OCI-LY1 (cell line): ENCODE measurements around the gene MGST2.

Experiments used
- H2AFZ ChIP-seq: fragments of 200-600 bp; sonication (generic), shearing (Covaris generic); 2 replicates; pipeline ENCODE4 v1.6.0; 2014; ENCODE audit warnings: antibody characterized with exemption, mild to moderate bottlenecking, low read length
- H3F3A ChIP-seq: fragments of 200-600 bp; sonication (generic), shearing (Covaris generic); 2 replicates; pipeline ENCODE4 v1.6.0; 2014; ENCODE audit warnings: mild to moderate bottlenecking, antibody characterized with exemption, low read length, moderate library complexity; ENCODE audit not compliant: insufficient read depth
- H3K27ac ChIP-seq: fragments of 200-600 bp; sonication (generic); 2 replicates; pipeline ENCODE4 v1.5.1; 2014; ENCODE audit warnings: low read length, mixed run types, mild to moderate bottlenecking, low read depth; ENCODE audit not compliant: poor library complexity, severe bottlenecking
- H3K27me3 ChIP-seq: fragments of 200-600 bp; sonication (generic); 2 replicates; pipeline ENCODE4 v1.6.0; 2014; ENCODE audit warnings: antibody characterized with exemption, mild to moderate bottlenecking, low read length, moderate library complexity; ENCODE audit not compliant: insufficient read depth
- H3K36me3 ChIP-seq: fragments of 200-600 bp; sonication (generic); 2 replicates; pipeline ENCODE4 v1.6.1; 2014; ENCODE audit warnings: mild to moderate bottlenecking, antibody characterized with exemption, low read length, moderate library complexity, mixed read lengths; ENCODE audit not compliant: insufficient read depth
- H3K4me1 ChIP-seq: fragments of 200-600 bp; sonication (generic); 2 replicates; pipeline ENCODE4 v1.5.1; 2014; ENCODE audit warnings: mild to moderate bottlenecking, low read length, moderate library complexity; ENCODE audit not compliant: insufficient read depth, severe bottlenecking
- H3K4me2 ChIP-seq: fragments of 200-600 bp; sonication (generic), shearing (Covaris generic); 2 replicates; pipeline ENCODE4 v1.6.1; 2014; ENCODE audit warnings: low read length
- H3K4me3 ChIP-seq: fragments of 200-600 bp; sonication (generic); 2 replicates; pipeline ENCODE4 v1.5.1; 2014; ENCODE audit warnings: low read length, low read depth, mild to moderate bottlenecking, mixed read lengths; ENCODE audit not compliant: poor library complexity, severe bottlenecking
- H3K79me2 ChIP-seq: fragments of 200-600 bp; shearing (Covaris generic); 2 replicates; pipeline ENCODE4 v1.6.1; 2016; ENCODE audit warnings: mixed run types, low read length, mixed read lengths; ENCODE audit not compliant: insufficient read depth
- H3K9ac ChIP-seq: fragments of 200-600 bp; sonication (generic), shearing (Covaris generic); 2 replicates; pipeline ENCODE4 v1.6.1; 2014; ENCODE audit warnings: mild to moderate bottlenecking, low read length, mixed read lengths
- H3K9me2 ChIP-seq: fragments of 200-600 bp; sonication (generic), shearing (Covaris generic); 2 replicates; pipeline ENCODE4 v1.6.1; 2014; ENCODE audit warnings: low read depth, mild to moderate bottlenecking, low read length, mixed read lengths
- H3K9me3 ChIP-seq: fragments of 200-600 bp; shearing (Covaris generic); 2 replicates; pipeline ENCODE4 v1.6.1; 2014; ENCODE audit warnings: low read length, mixed read lengths
- H4K20me1 ChIP-seq: fragments of 200-600 bp; sonication (generic), shearing (Covaris generic); 2 replicates; pipeline ENCODE4 v1.6.0; 2016; ENCODE audit warnings: mild to moderate bottlenecking, low read length; ENCODE audit not compliant: insufficient read depth
- CTCF ChIP-seq: fragments of 200-600 bp; sonication (generic), shearing (Covaris generic); IDR thresholded peaks from 2 replicates; pipeline ENCODE4 v1.5.1; 2017; ENCODE audit warnings: mild to moderate bottlenecking, antibody characterized with exemption, low read length, moderate library complexity, mixed read lengths
- EZH2 ChIP-seq: fragments of 200-600 bp; sonication (generic), shearing (Covaris generic); IDR thresholded peaks from 2 replicates; pipeline ENCODE4 v1.8.0; 2017; ENCODE audit warnings: borderline replicate concordance, mixed run types, mild to moderate bottlenecking, antibody characterized with exemption, low read length, moderate library complexity, mixed read lengths

Gene MGST2

GRCh38 chr4:139746431-139747171 lies 81.0 kb downstream of the MGST2 start:
- no peaks in the 10 kb centered on the region for H3K27me3 ChIP-seq
- H3K9me3 ChIP-seq = no peaks in the 10 kb centered on the region
- no peak overlapping the region for H3K9ac ChIP-seq
- H3K79me2 ChIP-seq = no peaks in the 10 kb centered on the region
- H3K27ac ChIP-seq = no peak overlapping the region
- TF ChIP-seq CTCF (no peak), EZH2 (no peak)
- no peaks in the 10 kb centered on the region for H3K36me3 ChIP-seq
- H3K4me3 ChIP-seq = no peak overlapping the region
- H3F3A ChIP-seq = no peaks in the 10 kb centered on the region
- H2AFZ ChIP-seq = no peak overlapping the region
- H3K4me2 ChIP-seq = no peak overlapping the region
- no peaks in the 10 kb centered on the region for H4K20me1 ChIP-seq
- no peaks in the 10 kb centered on the region for H3K4me1 ChIP-seq
- H3K9me2 ChIP-seq = no peaks in the 10 kb centered on the region

GRCh38 chr4:139749338-139749737 lies 83.7 kb downstream of the MGST2 start:
- Histone ChIP-seq H3K9me3 (no peaks in the 10 kb centered on the region), H4K20me1 (no peaks in the 10 kb centered on the region), H3F3A (no peaks in the 10 kb centered on the region), H3K4me3 (no peak overlapping the region), H3K36me3 (no peaks in the 10 kb centered on the region), H3K27me3 (no peaks in the 10 kb centered on the region), H3K9me2 (no peaks in the 10 kb centered on the region), H2AFZ (no peak overlapping the region), H3K27ac (no peak overlapping the region), H3K9ac (no peak overlapping the region), H3K79me2 (no peaks in the 10 kb centered on the region), H3K4me1 (no peaks in the 10 kb centered on the region), H3K4me2 (no peak overlapping the region)
- TF ChIP-seq CTCF = no peak
- TF ChIP-seq EZH2 = no peak

- Histone ChIP-seq H3K9me3 (no peaks in the 10 kb centered on the region), H3K9ac (no peak overlapping the region), H3K27ac (no peak overlapping the region), H4K20me1 (no peaks in the 10 kb centered on the region), H3K27me3 (no peaks in the 10 kb centered on the region), H3K9me2 (no peaks in the 10 kb centered on the region), H3K4me1 (no peaks in the 10 kb centered on the region), H3K79me2 (no peaks in the 10 kb centered on the region), H3K4me2 (no peak overlapping the region), H3K36me3 (no peaks in the 10 kb centered on the region), H3K4me3 (no peak overlapping the region), H2AFZ (no peak overlapping the region), H3F3A (no peaks in the 10 kb centered on the region)
- TF ChIP-seq CTCF (no peak), EZH2 (no peak)
These were observed 84.3 kb downstream of the MGST2 start for GRCh38 chr4:139749835-139750498.
